AG04450 (cell line): ENCODE data around the gene GFOD1. TPM values are rescaled to one million over a fixed set of nuclear protein-coding genes. Genes with fewer than 3 reads are reported as not detected.
"Not testable (repeated sequence)": the region's sequence is repeated elsewhere in the genome, so short reads cannot be mapped to it uniquely, and the experiment has no call there.

ENCODE experiments used
- CTCF ChIA-PET: fragments of 300-600, 350-600 bp; formaldehyde crosslinking; extraction: SDS; loops from one replicate; lab custom pipeline; 2022; ENCODE audit warnings: antibody characterized with exemption, inconsistent platforms; lab: Charles Lee
- POLR2A ChIA-PET: fragments of 350-600 bp; formaldehyde crosslinking; extraction: SDS; loops from one replicate; lab custom pipeline; 2021; ENCODE audit warnings: antibody characterized with exemption, inconsistent platforms; lab: Yijun Ruan, JAX
- DNase-seq: peaks from one replicate; pipeline ENCODE4 v3.0.0-alpha.2; 2011; ENCODE audit warnings: low read depth, low spot score
- H3K27ac ChIP-seq: one replicate; pipeline ENCODE4 v1.5.1; 2012; ENCODE audit warnings: low read depth, low read length, control low read depth
- H3K27me3 ChIP-seq: one replicate; pipeline ENCODE4 v1.6.0; 2012; ENCODE audit warnings: low read length; ENCODE audit not compliant: control insufficient read depth, insufficient read depth
- H3K4me3 ChIP-seq: 2 replicates; pipeline ENCODE4 v1.5.1; 2011; ENCODE audit warnings: mild to moderate bottlenecking, low read depth, low read length, control low read depth
- H3K9me3 ChIP-seq: 2 replicates; pipeline ENCODE4 v1.5.1; 2012; ENCODE audit warnings: low read length; ENCODE audit not compliant: control insufficient read depth, insufficient read depth
- polyA plus RNA-seq: library from polyadenylated mRNA; depleted of rRNA; stranded (reverse); fragments of >200 nt; gene quantifications from 2 replicates; pipeline ENCODE4 v1.2.3, GENCODE V29; 2011
- TF ChIP-seq, protein P1 (sequence below): IDR thresholded peaks from 2 replicates; pipeline ENCODE4 v1.5.1; 2011; ENCODE audit warnings: low read depth, low read length, control low read depth, inconsistent platforms

The GFOD1 gene
- polyA plus RNA-seq, 1 experiment = 3.0 TPM

DNA sequence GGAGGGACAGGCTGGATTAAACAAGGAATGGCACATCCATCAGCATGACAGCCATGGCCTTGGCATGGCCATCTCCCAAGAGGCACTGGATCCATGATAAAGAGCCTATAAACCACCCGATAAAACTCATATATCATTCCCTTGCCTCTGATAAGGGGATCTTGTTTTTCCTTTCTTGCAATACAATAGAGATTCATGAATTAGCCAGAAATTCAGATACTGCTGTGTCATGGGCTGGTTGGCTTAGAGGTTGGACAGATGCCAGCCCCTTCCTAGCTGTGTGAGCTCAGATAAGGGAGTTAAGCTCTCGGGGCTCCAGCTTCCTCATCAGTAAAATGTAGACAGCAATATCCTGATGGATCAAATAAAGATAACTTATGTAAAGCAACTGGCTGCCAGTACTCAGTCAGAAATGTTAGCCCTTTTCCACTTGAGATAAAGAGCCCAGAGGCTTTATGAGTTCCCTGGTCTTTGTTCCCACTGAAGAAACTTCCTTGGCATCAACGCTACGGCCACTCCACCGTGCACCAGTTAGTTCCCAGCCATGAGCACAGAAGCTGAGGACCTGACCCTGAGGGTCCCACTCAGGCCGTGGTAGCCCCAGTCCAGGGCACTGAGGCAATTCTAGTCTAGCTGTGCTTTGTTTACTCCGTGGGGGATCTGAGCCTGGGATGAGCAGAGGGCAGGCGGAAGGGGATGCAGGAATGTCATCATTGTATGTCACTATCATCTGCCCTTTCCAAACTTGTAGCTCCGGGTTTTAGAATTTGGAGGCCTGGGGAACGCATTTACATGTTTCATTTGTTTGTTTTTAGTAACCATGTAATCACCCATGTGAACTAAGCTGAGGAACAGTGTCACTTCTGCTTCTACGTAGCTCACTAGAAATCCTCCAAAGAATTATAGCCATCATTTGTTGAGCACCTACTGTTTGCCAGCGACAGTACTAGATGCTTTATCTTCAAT is 91.8 kb downstream of the GFOD1 start:
- peak overlapping the region; percentile 52 for H3K27ac ChIP-seq
- DNase-seq = peak; percentile 59
- CTCF ChIA-PET = interaction anchor here (1.2 kb wide), 1 partner anchor 91 kb away, joined by 3 read pairs; the partner anchor contains the start of gene GFOD1
- no peak overlapping the region for H3K4me3 ChIP-seq
- POLR2A ChIA-PET = no interaction called here
- H3K27me3 ChIP-seq = no peaks in the 10 kb centered on the region
- H3K9me3 ChIP-seq = no peaks in the 10 kb centered on the region
- TF ChIP-seq, protein P1, sequence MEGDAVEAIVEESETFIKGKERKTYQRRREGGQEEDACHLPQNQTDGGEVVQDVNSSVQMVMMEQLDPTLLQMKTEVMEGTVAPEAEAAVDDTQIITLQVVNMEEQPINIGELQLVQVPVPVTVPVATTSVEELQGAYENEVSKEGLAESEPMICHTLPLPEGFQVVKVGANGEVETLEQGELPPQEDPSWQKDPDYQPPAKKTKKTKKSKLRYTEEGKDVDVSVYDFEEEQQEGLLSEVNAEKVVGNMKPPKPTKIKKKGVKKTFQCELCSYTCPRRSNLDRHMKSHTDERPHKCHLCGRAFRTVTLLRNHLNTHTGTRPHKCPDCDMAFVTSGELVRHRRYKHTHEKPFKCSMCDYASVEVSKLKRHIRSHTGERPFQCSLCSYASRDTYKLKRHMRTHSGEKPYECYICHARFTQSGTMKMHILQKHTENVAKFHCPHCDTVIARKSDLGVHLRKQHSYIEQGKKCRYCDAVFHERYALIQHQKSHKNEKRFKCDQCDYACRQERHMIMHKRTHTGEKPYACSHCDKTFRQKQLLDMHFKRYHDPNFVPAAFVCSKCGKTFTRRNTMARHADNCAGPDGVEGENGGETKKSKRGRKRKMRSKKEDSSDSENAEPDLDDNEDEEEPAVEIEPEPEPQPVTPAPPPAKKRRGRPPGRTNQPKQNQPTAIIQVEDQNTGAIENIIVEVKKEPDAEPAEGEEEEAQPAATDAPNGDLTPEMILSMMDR = no peak

DNA sequence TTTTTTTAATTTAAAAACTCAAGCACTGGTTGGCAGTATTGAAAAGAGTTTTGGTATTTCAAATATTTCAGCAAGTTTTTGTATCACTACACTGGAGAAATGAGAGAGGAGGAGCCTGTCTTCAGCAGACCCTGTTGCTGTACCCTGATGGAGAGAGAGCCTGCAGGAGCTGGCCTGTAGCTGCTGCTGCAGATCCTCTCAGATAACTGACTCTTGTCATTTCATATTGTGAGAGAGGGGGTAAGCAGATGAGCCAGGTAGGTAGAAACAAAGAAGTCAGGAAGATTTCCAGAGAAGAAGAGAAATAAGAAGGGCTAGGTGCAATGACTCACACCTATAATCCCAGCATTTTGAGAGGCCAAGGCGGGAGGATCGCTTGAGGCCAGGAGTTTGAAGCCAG is 94.9 kb downstream of the GFOD1 start:
- H3K9me3 ChIP-seq = no peaks in the 10 kb centered on the region
- TF ChIP-seq, protein P1 = no peak
- POLR2A ChIA-PET = interaction anchor here (0.5 kb wide), 1 partner anchor 93 kb away, joined by 6 read pairs; no protein-coding TSS in a partner anchor
- H3K27me3 ChIP-seq = no peaks in the 10 kb centered on the region
- no peak overlapping the region for H3K27ac ChIP-seq
- H3K4me3 ChIP-seq = no peak overlapping the region
- DNase-seq = no peak
- CTCF ChIA-PET = interaction anchor here (0.7 kb wide), 1 partner anchor 43 kb away, joined by 3 read pairs; no protein-coding TSS in a partner anchor

DNA sequence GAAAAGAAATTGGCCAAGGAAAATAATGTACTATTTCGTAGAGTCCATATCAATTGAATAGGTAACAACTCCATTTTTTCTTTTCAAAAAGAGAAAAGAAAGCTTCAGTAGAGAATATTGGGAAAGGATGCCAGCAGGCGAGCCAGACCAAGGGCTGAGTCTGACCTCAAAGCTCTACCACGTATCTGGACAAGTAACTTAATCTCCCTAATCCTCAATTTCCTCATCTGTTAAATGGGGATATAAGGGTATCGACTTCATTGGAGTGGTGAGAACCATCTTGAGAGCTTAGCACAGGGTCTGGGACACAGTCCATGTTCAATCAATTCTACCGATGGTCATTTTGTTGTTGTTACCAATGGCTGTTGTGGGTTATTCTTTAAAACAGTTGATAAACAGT is 95.9 kb downstream of the GFOD1 start:
- DNase-seq = no peak
- Histone ChIP-seq H3K27me3 (no peaks in the 10 kb centered on the region), H3K4me3 (no peak overlapping the region), H3K9me3 (no peaks in the 10 kb centered on the region), H3K27ac (no peak overlapping the region)
- ChIA-PET CTCF (interaction anchor here (0.7 kb wide), 1 partner anchor 31 kb away, joined by 11 read pairs; no protein-coding TSS in a partner anchor), POLR2A (interaction anchor here (0.7 kb wide), 1 partner anchor 37 kb away, joined by 7 read pairs; no protein-coding TSS in a partner anchor)
- TF ChIP-seq, protein P1 = no peak

DNA sequence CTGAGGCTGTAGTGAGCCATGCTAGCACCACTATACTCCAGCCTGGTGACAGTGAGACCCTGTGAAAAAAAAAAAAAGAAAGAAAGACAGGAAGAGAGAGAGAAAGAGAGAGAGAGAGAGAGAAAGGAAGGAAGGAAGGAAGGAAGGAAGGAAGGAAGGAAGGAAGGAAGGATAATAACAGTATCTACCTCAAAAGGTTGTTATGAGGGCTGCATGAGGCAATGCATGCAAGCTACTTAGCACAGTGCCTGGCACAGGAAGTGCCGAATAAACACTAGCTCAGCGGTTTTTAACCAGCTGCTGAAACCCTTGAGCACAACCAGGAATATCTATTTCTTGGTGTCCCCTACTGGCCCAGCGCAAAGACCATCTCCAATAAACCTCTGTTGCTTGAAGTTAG is 96.7 kb downstream of the GFOD1 start:
- Histone ChIP-seq H3K27me3 (no peaks in the 10 kb centered on the region), H3K4me3 (no peak overlapping the region), H3K27ac (no peak overlapping the region), H3K9me3 (no peaks in the 10 kb centered on the region)
- no peak for DNase-seq
- CTCF ChIA-PET = interaction anchor here (0.7 kb wide), 1 partner anchor 15 kb away, joined by 3 read pairs; no protein-coding TSS in a partner anchor
- POLR2A ChIA-PET = no interaction called here
- TF ChIP-seq, protein P1 = no peak

DNA sequence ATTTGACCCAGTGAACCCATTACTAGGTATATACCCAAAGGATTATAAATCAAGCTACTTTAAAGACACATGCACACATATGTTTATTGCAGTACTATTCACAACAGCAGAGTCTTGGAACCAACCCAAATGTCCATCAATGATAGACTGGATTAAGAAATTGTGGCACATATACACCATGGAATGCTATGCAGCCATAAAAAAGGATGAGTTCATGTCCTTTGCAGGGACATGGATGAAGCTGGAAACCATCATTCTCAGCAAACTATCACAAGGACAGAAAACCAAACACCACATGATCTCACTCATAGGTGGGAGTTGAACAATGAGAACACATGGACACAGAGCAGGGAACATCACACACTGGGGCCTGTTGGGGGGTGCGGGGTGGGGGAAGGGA is 98.2 kb downstream of the GFOD1 start:
- POLR2A ChIA-PET = not testable (repeated sequence)

DNA sequence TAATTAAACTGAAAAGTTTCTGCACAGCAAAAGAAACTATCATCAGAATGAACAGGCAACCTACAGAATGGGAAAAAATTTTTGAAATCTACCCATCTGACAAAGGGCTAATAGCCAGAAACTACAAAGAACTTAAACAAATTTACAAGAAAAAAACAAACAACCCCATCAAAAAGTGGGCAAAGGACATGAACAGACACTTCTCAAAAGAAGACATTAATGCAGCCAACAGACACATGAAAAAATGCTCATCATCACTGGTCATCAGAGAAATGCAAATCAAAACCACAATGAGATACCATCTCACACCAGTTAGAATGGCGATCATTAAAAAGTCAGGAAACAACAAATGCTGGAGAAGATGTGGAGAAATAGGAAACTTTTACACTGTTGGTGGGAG is 98.6 kb downstream of the GFOD1 start:
- not testable (repeated sequence) for H3K9me3 ChIP-seq, H3K27me3 ChIP-seq

More for the DNA sequence above, 98.2 kb downstream of the GFOD1 start:
- H3K27ac ChIP-seq, H3K4me3 ChIP-seq, CTCF ChIA-PET, H3K9me3 ChIP-seq, DNase-seq, H3K27me3 ChIP-seq: not testable (repeated sequence)

More for the DNA sequence above, 98.6 kb downstream of the GFOD1 start:
- DNase-seq, H3K27ac ChIP-seq, CTCF ChIA-PET, H3K4me3 ChIP-seq, POLR2A ChIA-PET: not testable (repeated sequence)
